KMS-11 (cell line): ENCODE measurements around the gene PRAMEF5.
"Not testable (repeated sequence)": the region's sequence is repeated elsewhere in the genome, so short reads cannot be mapped to it uniquely, and the experiment has no call there.

ENCODE experiments used
- H2AFZ ChIP-seq: fragments of 200-600 bp; sonication (generic); 2 replicates; pipeline ENCODE4 v1.6.1; 2016; ENCODE audit warnings: antibody characterized with exemption, mixed run types, low read depth
- H3K27ac ChIP-seq: fragments of 200-600 bp; sonication (generic); 2 replicates; pipeline ENCODE4 v1.6.1; 2016; ENCODE audit warnings: mild to moderate bottlenecking, mixed run types
- H3K27me3 ChIP-seq: fragments of 200-600 bp; sonication (generic); 2 replicates; pipeline ENCODE4 v1.6.1; 2017; ENCODE audit warnings: mild to moderate bottlenecking, low read depth, mixed run types, moderate library complexity; ENCODE audit not compliant: insufficient read depth
- H3K36me3 ChIP-seq: fragments of 200-600 bp; sonication (generic); 2 replicates; pipeline ENCODE4 v1.6.1; 2017; ENCODE audit warnings: mild to moderate bottlenecking, mixed run types; ENCODE audit not compliant: insufficient read depth
- H3K4me1 ChIP-seq: fragments of 200-600 bp; sonication (generic); 2 replicates; pipeline ENCODE4 v1.6.1; 2016; ENCODE audit warnings: mild to moderate bottlenecking, low read depth, mixed run types; ENCODE audit not compliant: poor library complexity, severe bottlenecking
- H3K4me2 ChIP-seq: fragments of 200-600 bp; sonication (generic); 2 replicates; pipeline ENCODE4 v1.7.0; 2016; ENCODE audit warnings: mild to moderate bottlenecking, mixed run types
- H3K4me3 ChIP-seq: fragments of 200-600 bp; sonication (generic); IDR thresholded peaks from 2 replicates; pipeline ENCODE4 v1.6.1; 2017; ENCODE audit warnings: low read depth, low read length, mixed read lengths; ENCODE audit not compliant: insufficient read depth
- H3K79me2 ChIP-seq: fragments of 200-600 bp; sonication (generic); 2 replicates; pipeline ENCODE4 v1.6.1; 2016; ENCODE audit warnings: low read depth, mixed run types; ENCODE audit not compliant: insufficient read depth
- H3K9ac ChIP-seq: fragments of 200-600 bp; sonication (generic); 2 replicates; pipeline ENCODE4 v1.6.1; 2016; ENCODE audit warnings: mild to moderate bottlenecking, mixed run types
- H4K20me1 ChIP-seq: fragments of 200-600 bp; sonication (generic); 2 replicates; pipeline ENCODE4 v1.6.1; 2016; ENCODE audit warnings: mild to moderate bottlenecking, mixed run types; ENCODE audit not compliant: insufficient read depth

PRAMEF5 gene

GRCh38 chr1:13302197-13302596 is 48.2 kb downstream of the PRAMEF5 start:
- not testable (repeated sequence) for H3K27me3 ChIP-seq, H3K4me3 ChIP-seq, H3K4me1 ChIP-seq, H3K9ac ChIP-seq, H2AFZ ChIP-seq, H4K20me1 ChIP-seq, H3K4me2 ChIP-seq, H3K79me2 ChIP-seq, H3K36me3 ChIP-seq, H3K27ac ChIP-seq

GRCh38 chr1:13303239-13303638 is 49.2 kb downstream of the PRAMEF5 start, which contains the start of gene PRAMEF33:
TSS of gene PRAMEF33 (plus strand) at chr1:13303539. CDS start at chr1:13305955, 2,416 bp downstream.
- H3K79me2 ChIP-seq = not testable (repeated sequence)

More at GRCh38 chr1:13303239-13303638, 49.2 kb downstream of the PRAMEF5 start, which contains the start of gene PRAMEF33:
- not testable (repeated sequence) for H4K20me1 ChIP-seq, H3K27ac ChIP-seq, H3K4me2 ChIP-seq, H3K27me3 ChIP-seq, H3K4me3 ChIP-seq, H3K36me3 ChIP-seq, H3K4me1 ChIP-seq, H3K9ac ChIP-seq, H2AFZ ChIP-seq
